ENCODE measurements around the gene GNAI2. TPM values are rescaled to one million over a fixed set of nuclear protein-coding genes. Genes with fewer than 3 reads are reported as not detected.

Gene GNAI2
- total RNA-seq, 1 donor from 2014 or later: 97.9 TPM

DNA sequence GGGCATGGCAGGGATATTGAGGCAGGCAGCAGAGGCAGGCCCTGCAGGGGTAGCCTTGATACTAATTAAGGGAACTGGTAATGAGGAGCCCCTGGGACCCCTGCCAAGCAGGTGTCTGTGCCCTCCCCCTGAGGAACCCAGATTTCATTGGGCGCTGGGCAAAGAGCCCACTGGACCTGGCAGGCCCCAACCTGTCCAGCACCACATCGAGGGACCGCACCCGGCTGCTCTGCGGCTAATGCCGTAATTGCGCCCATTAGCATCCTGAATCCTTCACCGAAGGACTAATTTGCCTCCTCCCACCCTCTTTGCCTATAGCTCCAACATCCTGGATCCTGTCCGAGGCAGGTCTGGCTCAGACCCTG, 19.2 kb downstream of the GNAI2 start:
- no peak overlapping the region for H3K4me3 ChIP-seq (ENCODE audit: low read depth, low read length)
- peaks cover 32% of the 10 kb centered on the region for H3K36me3 ChIP-seq (ENCODE audit: control insufficient read depth, insufficient read depth, low read length)
- DNase-seq (ENCODE audit: low read depth) (peak; percentile 66), FAIRE-seq (no peak)
- H3K27me3 ChIP-seq (ENCODE audit: control insufficient read depth, insufficient read depth, low read length): no peaks in the 10 kb centered on the region
- TF ChIP-seq, protein P1, sequence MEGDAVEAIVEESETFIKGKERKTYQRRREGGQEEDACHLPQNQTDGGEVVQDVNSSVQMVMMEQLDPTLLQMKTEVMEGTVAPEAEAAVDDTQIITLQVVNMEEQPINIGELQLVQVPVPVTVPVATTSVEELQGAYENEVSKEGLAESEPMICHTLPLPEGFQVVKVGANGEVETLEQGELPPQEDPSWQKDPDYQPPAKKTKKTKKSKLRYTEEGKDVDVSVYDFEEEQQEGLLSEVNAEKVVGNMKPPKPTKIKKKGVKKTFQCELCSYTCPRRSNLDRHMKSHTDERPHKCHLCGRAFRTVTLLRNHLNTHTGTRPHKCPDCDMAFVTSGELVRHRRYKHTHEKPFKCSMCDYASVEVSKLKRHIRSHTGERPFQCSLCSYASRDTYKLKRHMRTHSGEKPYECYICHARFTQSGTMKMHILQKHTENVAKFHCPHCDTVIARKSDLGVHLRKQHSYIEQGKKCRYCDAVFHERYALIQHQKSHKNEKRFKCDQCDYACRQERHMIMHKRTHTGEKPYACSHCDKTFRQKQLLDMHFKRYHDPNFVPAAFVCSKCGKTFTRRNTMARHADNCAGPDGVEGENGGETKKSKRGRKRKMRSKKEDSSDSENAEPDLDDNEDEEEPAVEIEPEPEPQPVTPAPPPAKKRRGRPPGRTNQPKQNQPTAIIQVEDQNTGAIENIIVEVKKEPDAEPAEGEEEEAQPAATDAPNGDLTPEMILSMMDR (IDR thresholded peaks at IDR 0.05; ENCODE audit: insufficient read depth, low read length, severe bottlenecking): no peak

DNA sequence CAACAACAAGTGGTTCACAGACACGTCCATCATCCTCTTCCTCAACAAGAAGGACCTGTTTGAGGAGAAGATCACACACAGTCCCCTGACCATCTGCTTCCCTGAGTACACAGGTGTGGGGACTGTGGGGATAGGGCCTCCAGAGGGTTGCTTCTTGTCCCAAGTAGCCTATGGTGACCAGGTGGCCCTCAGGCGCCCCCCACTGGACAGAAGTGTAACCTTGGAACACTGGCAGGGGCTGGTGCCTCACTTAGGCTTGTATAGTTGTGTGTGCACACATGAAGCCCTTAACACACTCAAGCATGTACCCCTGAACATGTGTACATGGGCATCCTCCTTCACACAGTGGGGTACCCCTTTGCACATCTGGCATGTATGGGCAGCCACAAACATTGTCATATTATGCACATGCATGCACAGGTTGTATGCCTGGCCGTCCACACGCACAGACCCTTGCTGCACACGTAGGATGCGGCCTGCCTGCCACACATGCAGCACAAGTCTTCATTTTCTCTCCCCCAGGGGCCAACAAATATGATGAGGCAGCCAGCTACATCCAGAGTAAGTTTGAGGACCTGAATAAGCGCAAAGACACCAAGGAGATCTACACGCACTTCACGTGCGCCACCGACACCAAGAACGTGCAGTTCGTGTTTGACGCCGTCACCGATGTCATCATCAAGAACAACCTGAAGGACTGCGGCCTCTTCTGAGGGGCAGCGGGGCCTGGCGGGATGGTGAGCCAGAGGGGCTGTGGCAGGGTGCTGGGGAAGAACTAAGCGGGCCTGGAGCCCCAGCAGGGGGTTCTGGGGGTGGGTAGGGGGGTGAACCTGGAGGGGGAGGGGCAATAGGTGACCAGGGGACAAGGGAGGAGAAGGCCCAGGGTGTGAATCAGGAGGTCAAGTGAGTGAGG, 21.2 kb downstream of the GNAI2 start:
- FAIRE-seq: peak; percentile 83
- TF ChIP-seq, protein P1 (IDR thresholded peaks at IDR 0.05; ENCODE audit: insufficient read depth, low read length, severe bottlenecking): peak; percentile 74
- H3K4me3 ChIP-seq (ENCODE audit: low read depth, low read length): no peak overlapping the region
- H3K27me3 ChIP-seq (ENCODE audit: control insufficient read depth, insufficient read depth, low read length): no peaks in the 10 kb centered on the region
- peaks cover 28% of the 10 kb centered on the region for H3K36me3 ChIP-seq (ENCODE audit: control insufficient read depth, insufficient read depth, low read length)
- no peak for DNase-seq (ENCODE audit: low read depth)

GRCh38 chr3:50258029-50258680, 22.2 kb downstream of the GNAI2 start:
- FAIRE-seq: no peak
- H3K36me3 ChIP-seq (ENCODE audit: control insufficient read depth, insufficient read depth, low read length): peaks cover 23% of the 10 kb centered on the region

GRCh38 chr3:50258979-50259378, 23.0 kb downstream of the GNAI2 start:
- Histone ChIP-seq H3K36me3 (ENCODE audit: control insufficient read depth, insufficient read depth, low read length) (peaks cover 21% of the 10 kb centered on the region), H3K27me3 (ENCODE audit: control insufficient read depth, insufficient read depth, low read length) (no peaks in the 10 kb centered on the region), H3K4me3 (ENCODE audit: low read depth, low read length) (no peak overlapping the region)
- DNase-seq (ENCODE audit: low read depth) (no peak), FAIRE-seq (no peak)
- TF ChIP-seq, protein P1 (IDR thresholded peaks at IDR 0.05; ENCODE audit: insufficient read depth, low read length, severe bottlenecking): no peak

More at GRCh38 chr3:50258029-50258680, 22.2 kb downstream of the GNAI2 start:
- TF ChIP-seq, protein P1 (IDR thresholded peaks at IDR 0.05; ENCODE audit: insufficient read depth, low read length, severe bottlenecking): no peak
- Histone ChIP-seq H3K27me3 (ENCODE audit: control insufficient read depth, insufficient read depth, low read length) (no peaks in the 10 kb centered on the region), H3K4me3 (ENCODE audit: low read depth, low read length) (no peak overlapping the region)
- DNase-seq (ENCODE audit: low read depth): no peak

DNA sequence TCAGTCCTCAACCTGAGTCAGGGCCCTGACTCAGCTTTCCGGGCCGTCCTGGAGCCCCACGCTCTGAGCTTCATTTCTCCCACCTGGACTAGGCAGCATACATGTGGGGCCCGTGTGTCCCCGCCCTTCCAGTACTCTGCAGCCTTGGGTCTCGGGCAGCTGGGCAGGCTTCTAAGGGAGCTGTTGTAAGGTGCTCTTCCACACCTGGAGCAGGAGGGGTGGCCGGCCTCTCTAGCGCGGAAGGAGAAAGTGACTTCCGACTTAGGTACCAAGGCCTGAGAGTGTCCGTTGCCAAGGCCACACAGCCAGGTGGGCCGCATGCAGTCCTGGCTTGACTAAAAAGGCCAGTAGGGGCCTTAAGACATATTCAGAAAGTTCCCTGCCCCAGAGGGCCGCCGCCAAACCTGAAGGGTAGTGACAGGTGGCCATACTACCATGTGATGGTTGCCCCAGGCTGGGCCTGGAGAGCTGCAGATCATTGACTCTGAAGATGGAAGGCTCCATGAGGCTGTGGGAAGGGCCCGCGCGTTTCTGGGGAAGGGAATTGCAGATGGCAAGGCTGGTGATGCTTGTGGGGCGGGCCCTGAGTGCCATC, 23.5 kb downstream of the GNAI2 start:
- FAIRE-seq: no peak
- no peaks in the 10 kb centered on the region for H3K27me3 ChIP-seq (ENCODE audit: control insufficient read depth, insufficient read depth, low read length)
- H3K36me3 ChIP-seq (ENCODE audit: control insufficient read depth, insufficient read depth, low read length): peaks cover 19% of the 10 kb centered on the region
- DNase-seq (ENCODE audit: low read depth): no peak
- H3K4me3 ChIP-seq (ENCODE audit: low read depth, low read length): peak overlapping the region; percentile 56
- TF ChIP-seq, protein P1 (IDR thresholded peaks at IDR 0.05; ENCODE audit: insufficient read depth, low read length, severe bottlenecking): no peak
